Endodermal cell (in vitro differentiated cells): ENCODE data around the gene ERVK3-1. TPM values are rescaled to one million over a fixed set of nuclear protein-coding genes. Genes with fewer than 3 reads are reported as not detected.
A peak's percentile ranks its signal among the peaks of the same experiment; 100 is the strongest.

Experiments used
- DNase-seq: peaks from one replicate; pipeline ENCODE4 v3.0.0-alpha.2; 2017
- H3K27ac ChIP-seq: 2 replicates; pipeline ENCODE4 v1.5.1; 2013; ENCODE audit warnings: mild to moderate bottlenecking, low read depth, low read length, moderate library complexity
- H3K27me3 ChIP-seq: 2 replicates; pipeline ENCODE4 v1.6.1; 2013; ENCODE audit warnings: mild to moderate bottlenecking, low read length, moderate library complexity; ENCODE audit not compliant: insufficient read depth, control insufficient read depth, poor library complexity, severe bottlenecking
- H3K36me3 ChIP-seq: 2 replicates; pipeline ENCODE4 v1.7.0; 2013; ENCODE audit warnings: mild to moderate bottlenecking, low read length, moderate library complexity; ENCODE audit not compliant: control insufficient read depth, insufficient read depth
- H3K4me1 ChIP-seq: one replicate; pipeline ENCODE4 v1.7.0; 2013; ENCODE audit warnings: low read length; ENCODE audit not compliant: control insufficient read depth, insufficient read depth
- H3K4me3 ChIP-seq: 2 replicates; pipeline ENCODE4 v1.5.1; 2013; ENCODE audit warnings: mild to moderate bottlenecking, low read length, moderate library complexity
- H3K9ac ChIP-seq: 2 replicates; pipeline ENCODE4 v1.6.1; 2013; ENCODE audit warnings: mild to moderate bottlenecking, low read length, moderate library complexity; ENCODE audit not compliant: poor library complexity, severe bottlenecking; ENCODE audit errors: extremely low read depth
- H3K9me3 ChIP-seq: 2 replicates; pipeline ENCODE4 v1.6.1; 2013; ENCODE audit warnings: mild to moderate bottlenecking, low read length, moderate library complexity; ENCODE audit not compliant: control insufficient read depth
- H3K27ac Mint-ChIP-seq: 2 replicates; pipeline ENCODE4 v1.8.0; 2020; ENCODE audit warnings: mixed read lengths
- H3K27me3 Mint-ChIP-seq: 2 replicates; pipeline ENCODE4 v1.8.0; 2021; ENCODE audit warnings: mild to moderate bottlenecking, mixed read lengths; ENCODE audit not compliant: insufficient read depth
- H3K36me3 Mint-ChIP-seq: 2 replicates; pipeline ENCODE4 v1.8.0; 2020; ENCODE audit warnings: low read depth, mixed read lengths
- H3K4me1 Mint-ChIP-seq: 2 replicates; pipeline ENCODE4 v1.8.0; 2020; ENCODE audit warnings: mixed read lengths
- H3K4me3 Mint-ChIP-seq: 2 replicates; pipeline ENCODE4 v1.8.0; 2020; ENCODE audit warnings: mild to moderate bottlenecking, moderate library complexity, mixed read lengths
- H3K9me3 Mint-ChIP-seq: 2 replicates; pipeline ENCODE4 v1.8.0; 2020; ENCODE audit warnings: mild to moderate bottlenecking, mixed read lengths
- WGBS, 2 experiments: methylation state at CpG; one replicate each; pipeline versions ENCODE4 v1.1.5 to v1.1.7; 2013; ENCODE audit warnings: missing lambda C conversion rate in 2 of 2, mixed read lengths in 1 of 2; ENCODE audit not compliant: insufficient coverage in 1 of 2, insufficient read length in 1 of 2; 5-methylcytosine and 5-hydroxymethylcytosine counted together
- total RNA-seq, 2 donors: library from RNA; stranded (reverse); fragmentation: NEBNext Ultra II Directional in 1 of 2; extraction: Animal tissue kit (Norgen Biotek cat#: 25700) in 1 of 2; gene quantifications; 2 replicates in 1 of 2; 3 replicates in 1 of 2; pipeline ENCODE4 v1.2.1, GENCODE V29; 2021
- TF ChIP-seq, protein P1 (sequence below): fragments of 200-600 bp; sonication (generic); conservative IDR thresholded peaks from 2 replicates; pipeline ENCODE4 v1.5.0; 2021; ENCODE audit warnings: antibody characterized with exemption, mild to moderate bottlenecking

Gene ERVK3-1
- total RNA-seq, 2 donors from 2014 or later: 27.5 to 28.0 TPM

DNA sequence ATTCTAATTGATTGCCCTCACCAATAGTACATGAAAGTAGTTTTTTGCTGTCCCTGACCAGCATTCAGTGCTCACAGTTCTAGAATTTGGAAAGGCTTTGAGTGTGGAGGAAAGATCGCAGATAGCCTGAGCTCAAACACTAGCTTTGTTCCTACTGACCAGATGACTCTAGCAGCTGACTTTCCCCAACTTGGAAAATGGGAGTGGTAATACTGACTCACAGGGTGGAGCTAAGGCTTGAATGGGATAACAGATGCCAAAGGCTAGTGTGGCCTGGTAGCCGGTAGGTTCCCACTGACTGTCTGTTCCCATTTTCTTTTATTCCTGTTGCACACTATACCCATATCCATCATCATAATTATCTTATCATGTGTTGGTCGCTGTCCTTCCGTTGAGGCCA is 25.3 kb downstream of the ERVK3-1 start:
- Histone ChIP-seq H3K36me3 (peaks cover 14% of the 10 kb centered on the region), H3K4me3 (no peak overlapping the region), H3K27me3 (no peaks in the 10 kb centered on the region), H3K9ac (no peak overlapping the region), H3K27ac (no peak overlapping the region), H3K9me3 (no peaks in the 10 kb centered on the region), H3K4me1 (peaks cover 12% of the 10 kb centered on the region)
- Mint-ChIP-seq H3K27me3 (no peaks in the 10 kb centered on the region), H3K27ac (peak overlapping the region; percentile 22), H3K36me3 (peaks cover 15% of the 10 kb centered on the region), H3K4me1 (peaks cover 17% of the 10 kb centered on the region), H3K9me3 (no peaks in the 10 kb centered on the region), H3K4me3 (no peak overlapping the region)
- DNase-seq: no peak
- 81 to 89% methylated on average over 2 to 4 of the region's 4 CpGs for WGBS, 2 experiments
- TF ChIP-seq, protein P1, sequence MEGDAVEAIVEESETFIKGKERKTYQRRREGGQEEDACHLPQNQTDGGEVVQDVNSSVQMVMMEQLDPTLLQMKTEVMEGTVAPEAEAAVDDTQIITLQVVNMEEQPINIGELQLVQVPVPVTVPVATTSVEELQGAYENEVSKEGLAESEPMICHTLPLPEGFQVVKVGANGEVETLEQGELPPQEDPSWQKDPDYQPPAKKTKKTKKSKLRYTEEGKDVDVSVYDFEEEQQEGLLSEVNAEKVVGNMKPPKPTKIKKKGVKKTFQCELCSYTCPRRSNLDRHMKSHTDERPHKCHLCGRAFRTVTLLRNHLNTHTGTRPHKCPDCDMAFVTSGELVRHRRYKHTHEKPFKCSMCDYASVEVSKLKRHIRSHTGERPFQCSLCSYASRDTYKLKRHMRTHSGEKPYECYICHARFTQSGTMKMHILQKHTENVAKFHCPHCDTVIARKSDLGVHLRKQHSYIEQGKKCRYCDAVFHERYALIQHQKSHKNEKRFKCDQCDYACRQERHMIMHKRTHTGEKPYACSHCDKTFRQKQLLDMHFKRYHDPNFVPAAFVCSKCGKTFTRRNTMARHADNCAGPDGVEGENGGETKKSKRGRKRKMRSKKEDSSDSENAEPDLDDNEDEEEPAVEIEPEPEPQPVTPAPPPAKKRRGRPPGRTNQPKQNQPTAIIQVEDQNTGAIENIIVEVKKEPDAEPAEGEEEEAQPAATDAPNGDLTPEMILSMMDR: no peak

DNA sequence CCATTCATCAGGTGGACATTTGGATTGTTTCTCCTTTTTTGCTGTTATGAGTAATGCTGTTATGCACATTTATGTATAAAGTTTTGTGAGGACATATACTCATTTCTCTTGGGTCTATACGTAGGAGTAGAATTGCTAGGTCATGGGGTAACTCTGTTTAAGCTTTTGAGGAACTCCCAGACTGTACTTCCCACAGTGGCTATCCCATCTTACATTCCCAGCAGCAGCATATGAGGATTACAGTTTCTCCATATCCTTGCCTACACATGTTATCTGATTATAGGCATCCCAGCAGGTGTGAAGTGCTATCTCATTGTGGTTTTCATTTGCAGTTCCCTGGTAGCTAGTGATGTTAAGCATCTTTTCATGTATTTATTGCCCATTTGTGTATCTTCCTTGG is 27.5 kb downstream of the ERVK3-1 start:
- Histone ChIP-seq H3K36me3 (peaks cover 30% of the 10 kb centered on the region), H3K4me1 (peaks cover 12% of the 10 kb centered on the region), H3K27ac (no peak overlapping the region), H3K27me3 (no peaks in the 10 kb centered on the region), H3K4me3 (no peak overlapping the region), H3K9me3 (no peaks in the 10 kb centered on the region), H3K9ac (no peak overlapping the region)
- Mint-ChIP-seq H3K36me3 (peaks cover 31% of the 10 kb centered on the region), H3K4me1 (peaks cover 17% of the 10 kb centered on the region), H3K27me3 (no peaks in the 10 kb centered on the region), H3K27ac (no peak overlapping the region), H3K4me3 (no peak overlapping the region), H3K9me3 (no peaks in the 10 kb centered on the region)
- DNase-seq: no peak
- 100% methylated on average over 1 of the region's 1 CpG for WGBS, 2 experiments
- TF ChIP-seq, protein P1: no peak

DNA sequence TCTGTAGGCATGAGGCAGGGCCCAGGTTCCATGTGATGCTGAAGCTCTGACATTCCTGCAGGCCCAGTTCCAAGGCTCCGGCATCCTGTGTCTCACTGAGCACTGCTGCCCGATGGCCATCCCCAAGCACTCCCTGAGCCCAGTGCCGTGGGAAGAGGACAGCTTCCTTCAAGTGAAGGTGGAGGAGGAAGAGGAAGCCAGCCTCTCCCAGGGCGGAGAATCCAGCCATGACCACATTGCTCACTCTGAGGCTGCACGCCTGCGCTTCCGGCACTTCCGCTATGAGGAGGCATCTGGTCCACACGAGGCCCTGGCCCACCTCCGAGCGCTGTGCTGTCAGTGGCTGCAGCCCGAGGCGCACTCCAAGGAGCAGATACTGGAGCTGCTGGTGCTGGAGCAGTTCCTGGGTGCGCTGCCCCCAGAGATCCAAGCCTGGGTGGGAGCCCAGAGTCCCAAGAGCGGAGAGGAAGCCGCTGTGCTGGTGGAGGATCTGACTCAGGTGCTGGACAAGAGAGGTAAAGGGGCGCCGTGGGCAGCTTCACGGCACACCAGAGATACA is 29.6 kb downstream of the ERVK3-1 start:
- Histone ChIP-seq H3K36me3 (peaks cover 51% of the 10 kb centered on the region), H3K4me1 (peaks cover 4% of the 10 kb centered on the region), H3K27ac (no peak overlapping the region), H3K9me3 (no peaks in the 10 kb centered on the region), H3K4me3 (no peak overlapping the region), H3K27me3 (no peaks in the 10 kb centered on the region), H3K9ac (no peak overlapping the region)
- no peak overlapping the region for H3K4me3 Mint-ChIP-seq
- peaks cover 52% of the 10 kb centered on the region for H3K36me3 Mint-ChIP-seq
- no peaks in the 10 kb centered on the region for H3K27me3 Mint-ChIP-seq
- 93 to 97% methylated on average over 13 to 19 of the region's 19 CpGs for WGBS, 2 experiments
- TF ChIP-seq, protein P1: no peak
- no peak overlapping the region for H3K27ac Mint-ChIP-seq
- H3K4me1 Mint-ChIP-seq: peaks cover 13% of the 10 kb centered on the region
- peaks cover 18% of the 10 kb centered on the region for H3K9me3 Mint-ChIP-seq
- DNase-seq: no peak
